Measurements from ENCODE around the gene MPO.

GRCh38 chr17:58314706-58315015 is 33.9 kb upstream of the MPO start:
- TF ChIP-seq POLR2A (IDR thresholded peaks at IDR 0.05) (no peak), CTCF (IDR thresholded peaks at IDR 0.05) (no peak)

Data from Peyer's patch (tissue), 4 donors.